Measurements from ENCODE around the gene FAM151A.

Gene FAM151A

GRCh38 chr1:54627196-54627595, 3.9 kb upstream of the FAM151A start:
- no peak for TF ChIP-seq CTCF (IDR thresholded peaks at IDR 0.05; ENCODE audit: control insufficient read depth, extremely low read depth, insufficient read depth)
- DNase-seq (ENCODE audit: low read depth), result no peak
- no peak overlapping the region for H3K4me3 ChIP-seq (ENCODE audit: low read depth, low read length)

- H3K4me3 ChIP-seq (ENCODE audit: low read depth, low read length), result no peak overlapping the region
- TF ChIP-seq CTCF (IDR thresholded peaks at IDR 0.05; ENCODE audit: control insufficient read depth, extremely low read depth, insufficient read depth), result no peak
- DNase-seq (ENCODE audit: low read depth), result no peak
These were observed 1.4 kb upstream of the FAM151A start for GRCh38 chr1:54624466-54625464.

- H3K4me3 ChIP-seq (ENCODE audit: low read depth, low read length), result no peak overlapping the region
- no peak for TF ChIP-seq CTCF (IDR thresholded peaks at IDR 0.05; ENCODE audit: control insufficient read depth, extremely low read depth, insufficient read depth)
- no peak for DNase-seq (ENCODE audit: low read depth)
These were observed 3.6 kb downstream of the FAM151A start for GRCh38 chr1:54619749-54620148.

GRCh38 chr1:54615531-54616279, 7.6 kb downstream of the FAM151A start:
- TF ChIP-seq CTCF (IDR thresholded peaks at IDR 0.05; ENCODE audit: control insufficient read depth, extremely low read depth, insufficient read depth), result no peak
- no peak for DNase-seq (ENCODE audit: low read depth)
- no peak overlapping the region for H3K4me3 ChIP-seq (ENCODE audit: low read depth, low read length)

GRCh38 chr1:54614563-54614962, 8.8 kb downstream of the FAM151A start:
- no peak overlapping the region for H3K4me3 ChIP-seq (ENCODE audit: low read depth, low read length)
- no peak for TF ChIP-seq CTCF (IDR thresholded peaks at IDR 0.05; ENCODE audit: control insufficient read depth, extremely low read depth, insufficient read depth)
- DNase-seq (ENCODE audit: low read depth), result no peak

- TF ChIP-seq CTCF (IDR thresholded peaks at IDR 0.05; ENCODE audit: control insufficient read depth, extremely low read depth, insufficient read depth), result no peak
- no peak overlapping the region for H3K4me3 ChIP-seq (ENCODE audit: low read depth, low read length)
- DNase-seq (ENCODE audit: low read depth), result no peak
These were observed 9.3 kb downstream of the FAM151A start for GRCh38 chr1:54614024-54614423.
